ENCODE measurements around the gene C6orf47.

The C6orf47 gene

DNA sequence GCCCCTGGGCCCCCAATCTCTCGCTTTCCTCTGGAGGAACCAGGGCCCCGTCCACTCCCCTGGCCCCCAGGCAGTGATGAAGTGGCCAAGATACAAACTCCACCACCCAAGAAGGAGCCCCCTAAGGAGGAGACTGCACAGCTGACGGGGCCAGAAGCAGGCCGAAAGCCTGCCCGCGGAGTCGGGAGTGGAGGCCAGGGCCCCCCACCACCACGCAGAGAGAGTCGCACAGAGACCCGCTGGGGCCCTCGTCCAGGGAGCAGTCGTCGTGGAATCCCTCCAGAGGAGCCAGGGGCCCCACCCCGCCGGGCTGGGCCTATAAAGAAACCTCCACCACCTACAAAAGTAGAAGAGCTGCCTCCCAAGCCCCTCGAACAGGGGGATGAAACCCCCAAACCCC, 29.4 kb downstream of the C6orf47 start:
- TF ChIP-seq CTCF (IDR thresholded peaks at IDR 0.05; ENCODE audit: low read depth, low read length) = no peak

DNA sequence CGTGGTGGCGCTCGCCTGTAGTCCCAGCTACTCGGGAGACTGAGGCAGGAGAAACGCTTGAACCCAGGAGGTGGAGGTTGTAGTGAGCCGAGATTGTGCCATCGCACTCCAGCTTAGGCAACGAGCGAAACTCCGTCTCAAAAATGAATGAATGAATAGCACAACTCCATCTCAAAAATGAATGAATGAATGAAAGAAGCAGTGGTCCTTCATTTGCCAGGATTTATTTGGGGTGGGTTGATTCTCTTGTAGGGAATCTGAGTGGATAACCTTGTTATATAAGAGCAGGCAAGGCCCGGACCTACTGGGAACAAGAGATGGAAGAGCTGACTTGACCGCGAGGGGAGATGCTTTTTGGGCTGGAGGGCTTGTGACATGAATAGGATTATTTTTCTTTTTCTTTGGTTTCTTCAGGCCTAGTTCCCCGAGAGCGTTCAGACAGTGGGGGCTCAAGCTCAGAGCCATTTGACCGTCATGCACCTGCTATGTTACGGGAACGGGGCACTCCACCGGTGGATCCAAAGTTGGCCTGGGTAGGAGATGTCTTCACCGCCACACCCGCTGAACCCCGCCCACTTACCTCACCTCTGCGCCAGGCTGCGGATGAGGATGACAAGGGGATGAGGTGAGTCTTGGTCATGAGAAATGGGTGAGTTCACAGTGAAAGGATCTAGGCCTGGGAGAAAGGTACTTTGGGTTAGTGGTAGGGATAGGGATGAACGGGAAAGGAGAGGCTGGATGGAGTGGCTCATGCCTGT, 30.2 kb downstream of the C6orf47 start:
- no peak for TF ChIP-seq CTCF (IDR thresholded peaks at IDR 0.05; ENCODE audit: low read depth, low read length)
- DNase-seq (ENCODE audit: extremely low read depth, low read depth) = no peak

More for the DNA sequence above, 29.4 kb downstream of the C6orf47 start:
- no peak for DNase-seq (ENCODE audit: extremely low read depth, low read depth)

DNA sequence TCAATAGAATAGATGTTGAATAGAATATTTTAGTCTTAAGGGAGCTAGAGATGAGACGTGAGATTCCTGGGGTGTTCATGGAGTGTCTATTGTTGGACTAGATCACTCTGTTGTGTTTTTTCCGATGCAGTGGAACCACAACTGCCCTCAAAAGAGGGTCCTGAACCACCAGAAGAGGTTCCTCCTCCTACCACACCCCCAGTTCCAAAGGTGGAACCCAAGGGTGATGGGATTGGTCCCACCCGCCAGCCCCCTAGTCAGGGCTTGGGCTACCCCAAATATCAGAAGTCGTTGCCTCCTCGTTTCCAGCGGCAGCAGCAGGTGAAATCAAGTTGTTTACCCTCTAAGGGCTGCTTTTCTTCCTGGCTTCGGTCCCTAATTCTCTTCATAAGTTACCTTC, 31.6 kb downstream of the C6orf47 start:
- no peak for TF ChIP-seq CTCF (IDR thresholded peaks at IDR 0.05; ENCODE audit: low read depth, low read length)
- no peak for DNase-seq (ENCODE audit: extremely low read depth, low read depth)

- no peak for DNase-seq (ENCODE audit: extremely low read depth, low read depth)
- no peak for TF ChIP-seq CTCF (IDR thresholded peaks at IDR 0.05; ENCODE audit: low read depth, low read length)
Measured at GRCh38 chr6:31627690-31628287, 32.8 kb downstream of the C6orf47 start.

- no peak for DNase-seq (ENCODE audit: extremely low read depth, low read depth)
- TF ChIP-seq CTCF (IDR thresholded peaks at IDR 0.05; ENCODE audit: low read depth, low read length) = no peak
Measured at GRCh38 chr6:31626952-31627351, 33.6 kb downstream of the C6orf47 start.

DNA sequence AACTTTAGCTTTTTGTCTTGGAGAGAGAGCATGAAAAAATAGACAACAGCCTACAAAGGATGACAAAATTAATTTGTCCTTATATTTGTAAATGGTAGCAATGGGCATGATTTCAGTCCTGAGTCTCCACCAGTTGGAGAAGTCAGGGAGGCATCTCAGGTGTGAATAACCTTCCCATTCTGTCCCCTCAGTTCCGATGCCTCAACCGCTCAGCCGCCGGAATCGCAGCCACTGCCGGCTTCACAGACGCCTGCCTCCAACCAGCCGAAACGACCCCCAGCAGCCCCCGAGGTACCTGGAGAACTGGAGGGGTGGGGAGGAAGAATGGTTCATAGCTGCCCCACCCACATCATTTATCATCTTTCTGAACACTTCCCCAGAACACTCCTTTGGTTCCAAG, 36.5 kb downstream of the C6orf47 start:
- DNase-seq (ENCODE audit: extremely low read depth, low read depth) = no peak
- TF ChIP-seq CTCF (IDR thresholded peaks at IDR 0.05; ENCODE audit: low read depth, low read length) = no peak

- no peak for DNase-seq (ENCODE audit: extremely low read depth, low read depth)
- TF ChIP-seq CTCF (IDR thresholded peaks at IDR 0.05; ENCODE audit: low read depth, low read length) = no peak
Measured at GRCh38 chr6:31622684-31623091, 37.9 kb downstream of the C6orf47 start.

Measured in AG09319 (cell line).